ENCODE results near the gene C1QTNF9B.

Gene C1QTNF9B

GRCh38 chr13:23855360-23855759, 41.9 kb downstream of the C1QTNF9B start:
- DNase-seq, result no peak

GRCh38 chr13:23852351-23852750, 45.0 kb downstream of the C1QTNF9B start:
- no peak for DNase-seq

- no peak for DNase-seq
Measured at GRCh38 chr13:23851106-23851505, 46.2 kb downstream of the C1QTNF9B start.

- DNase-seq, result no peak
Measured at GRCh38 chr13:23850134-23850533, 47.2 kb downstream of the C1QTNF9B start.

GRCh38 chr13:23849670-23850069, 47.6 kb downstream of the C1QTNF9B start:
- no peak for DNase-seq

GRCh38 chr13:23848646-23849141, 48.6 kb downstream of the C1QTNF9B start:
- no peak for DNase-seq

GRCh38 chr13:23848019-23848418, 49.3 kb downstream of the C1QTNF9B start:
- no peak for DNase-seq

- DNase-seq, result no peak
Measured at GRCh38 chr13:23847497-23847896, 49.8 kb downstream of the C1QTNF9B start.

GRCh38 chr13:23845105-23845725, 52.1 kb downstream of the C1QTNF9B start:
- DNase-seq, result no peak

- no peak for DNase-seq
Measured at GRCh38 chr13:23844132-23844531, 53.2 kb downstream of the C1QTNF9B start.

- no peak for DNase-seq
Measured at GRCh38 chr13:23843436-23843835, 53.9 kb downstream of the C1QTNF9B start.

GRCh38 chr13:23842406-23842805, 54.9 kb downstream of the C1QTNF9B start:
- no peak for DNase-seq

Measured in NCI-H2029 treated with DMSO at 0.1 percent for 48 hours (cell line).